Sigmoid colon (tissue), 7 donors: Measurements from ENCODE around the gene NKPD1. TPM values are rescaled to one million over a fixed set of nuclear protein-coding genes. Genes with fewer than 3 reads are reported as not detected.
A peak's percentile ranks its signal among the peaks of the same experiment; 100 is the strongest.

Source experiments
- DNase-seq: peaks from one replicate; pipeline ENCODE4 v3.0.0-alpha.2; 2019
- H3K27ac ChIP-seq, 4 donors: fragments of 200-600 bp; sonication (generic); one replicate each; pipeline ENCODE4 v1.5.1; 2016 to 2019; ENCODE audit warnings: mild to moderate bottlenecking in 1 of 4
- H3K27me3 ChIP-seq, 3 donors: fragments of 200-600 bp; sonication (generic); one replicate each; pipeline ENCODE4 v1.5.1; 2019; ENCODE audit warnings: mild to moderate bottlenecking in 1 of 3
- H3K36me3 ChIP-seq, 4 donors: fragments of 200-600 bp; sonication (generic); one replicate each; pipeline ENCODE4 v1.5.1; 2016 to 2019
- H3K4me1 ChIP-seq, 4 donors: fragments of 200-600 bp; sonication (generic); one replicate each; pipeline ENCODE4 v1.5.1; 2017 to 2019
- H3K4me3 ChIP-seq, 4 donors: fragments of 200-600 bp; sonication (generic); one replicate each; pipeline ENCODE4 v1.5.1; 2017 to 2019; ENCODE audit warnings: mild to moderate bottlenecking in 2 of 4, moderate library complexity in 1 of 4
- H3K9me3 ChIP-seq, 4 donors: fragments of 200-600 bp in 3 of 4; sonication (generic) in 3 of 4; one replicate each; pipeline versions ENCODE4 v1.5.1 to v1.6.1; 2013 to 2019
- CTCF ChIP-seq, 4 experiments: fragments of 450-650 bp in 3 of 4; fragments of 200-600 bp in 1 of 4; IDR thresholded peaks; one replicate each; pipeline ENCODE4 v1.5.1; 2016 to 2019; ENCODE audit warnings: antibody characterized with exemption in 4 of 4, mild to moderate bottlenecking in 3 of 4, moderate library complexity in 2 of 4
- EP300 ChIP-seq, 4 donors: sonication (generic); formaldehyde crosslinking; IDR thresholded peaks; one replicate each; pipeline ENCODE4 v1.6.1; 2017; ENCODE audit warnings: antibody characterized with exemption in 4 of 4
- POLR2A ChIP-seq, 2 donors: fragments of 450-650 bp; IDR thresholded peaks; one replicate each; pipeline ENCODE4 v1.6.1; 2016; ENCODE audit warnings: antibody characterized with exemption in 2 of 2, mild to moderate bottlenecking in 2 of 2, moderate library complexity in 2 of 2
- POLR2AphosphoS5 ChIP-seq, 4 donors: sonication (generic); formaldehyde crosslinking; IDR thresholded peaks; one replicate each; pipeline ENCODE4 v1.6.1; 2017; ENCODE audit warnings: antibody characterized with exemption in 4 of 4
- WGBS, 2 donors: extraction: QIAGEN DNeasy Blood & Tissue Kit; methylation state at CpG; one replicate each; pipeline ENCODE4 v1.1.7; 2013; 5-methylcytosine and 5-hydroxymethylcytosine counted together
- intact Hi-C: fragments of 100-400 bp; cut with DNase I; formaldehyde crosslinking; loops from one replicate; pipeline ENCODE4 v1.15.1; 2023
- polyA plus RNA-seq, 3 donors: library from polyadenylated mRNA; stranded (reverse); fragments of 200-250 nt; gene quantifications; one replicate each; pipeline ENCODE4 v1.2.3, GENCODE V29; 2013
- total RNA-seq, 4 donors: library from RNA; depleted of rRNA; stranded (reverse); fragments of >200 nt; gene quantifications; one replicate each; pipeline ENCODE4 v1.1.0, GENCODE V29; 2016
- donor health status: healthy with polysubstance abuse.
- donor health status: Bipolar disorder and iron deficiency.
- donor health status: healthy.

The NKPD1 gene
- total and polyA plus RNA-seq, 7 donors, result 0.12 to 0.83 TPM; not detected in 5

DNA sequence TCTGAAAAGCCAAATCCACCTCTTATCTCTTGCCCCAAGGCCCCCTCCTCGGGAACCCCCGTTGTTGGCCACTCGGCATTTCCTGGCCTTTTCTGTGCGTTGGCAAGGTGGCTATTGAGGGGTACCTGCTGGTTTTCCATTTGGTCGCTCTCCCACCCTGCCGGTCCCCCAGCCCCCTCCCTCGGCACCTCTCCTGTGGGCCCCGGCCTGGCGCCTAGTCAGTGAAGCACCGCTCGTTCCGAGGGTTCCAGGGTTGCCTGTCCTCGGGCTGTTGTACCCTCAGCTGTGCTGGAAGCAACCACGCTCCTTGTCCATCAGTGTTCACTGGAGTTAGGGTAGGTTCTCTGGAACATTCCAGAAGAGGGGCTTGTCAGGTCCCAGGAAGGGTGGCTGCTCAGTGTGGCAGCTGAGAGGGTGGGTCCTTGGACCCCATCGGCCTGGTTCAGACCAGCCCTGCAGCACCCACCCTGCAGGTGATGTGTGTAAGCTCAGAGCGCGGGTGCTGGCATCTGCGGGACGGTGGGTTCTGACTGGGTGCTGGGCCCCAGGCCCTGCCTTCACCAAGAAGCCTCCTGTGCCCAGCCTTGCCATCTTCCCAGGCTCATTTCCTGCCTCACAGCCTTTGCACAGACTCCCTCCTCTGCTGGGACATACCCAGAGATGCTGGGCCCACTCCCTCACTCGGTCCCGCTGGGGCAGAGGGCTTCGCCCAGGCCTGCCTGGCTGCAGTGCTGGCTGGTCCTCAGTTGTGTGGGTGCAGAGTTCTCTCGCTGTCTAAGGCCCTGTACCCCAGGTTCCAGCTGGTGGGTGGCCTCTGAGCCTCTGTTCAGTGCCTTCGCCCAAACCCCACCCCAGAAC, 21.3 kb downstream of the NKPD1 start:
- H3K36me3 ChIP-seq, result peaks cover 11 to 39% (median 25%) of the 10 kb centered on the region in 4 donors
- intact Hi-C loops, result no loop called here

DNA sequence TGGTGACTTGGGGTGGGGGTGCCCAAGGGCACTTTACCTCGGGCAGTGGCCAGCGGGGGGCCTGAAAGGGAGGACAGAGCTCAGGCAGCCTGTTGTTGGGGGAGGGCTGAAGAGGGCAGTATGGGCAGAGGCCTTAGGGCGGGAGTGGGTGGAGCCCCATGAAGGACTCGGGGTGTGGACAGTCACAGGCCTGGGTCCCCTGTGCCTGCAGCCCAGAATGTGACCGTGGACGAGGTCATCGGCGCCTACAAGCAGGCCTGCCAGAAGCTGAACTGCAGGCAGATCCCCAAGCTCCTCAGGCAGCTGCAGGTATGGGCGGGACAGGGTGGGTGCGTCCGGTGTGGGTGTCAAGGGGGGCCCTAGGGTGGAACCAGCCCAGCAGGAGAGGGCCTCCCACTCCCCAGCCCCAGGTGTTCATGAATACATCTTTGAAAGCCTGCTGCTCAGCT, 22.5 kb downstream of the NKPD1 start:
- no peak overlapping the region for H3K4me3 ChIP-seq
- no peak for DNase-seq
- H3K27ac ChIP-seq, result peak overlapping the region in 1 of 4 donors; percentile 68
- intact Hi-C loops, result no loop called here
- H3K4me1 ChIP-seq, result peaks cover 0 to 22% (median 21%) of the 10 kb centered on the region in 4 donors
- TF ChIP-seq CTCF (IDR thresholded peaks at IDR 0.05), result no peak
- TF ChIP-seq POLR2A (IDR thresholded peaks at IDR 0.05), result no peak
- TF ChIP-seq POLR2AphosphoS5 (IDR thresholded peaks at IDR 0.05), result no peak
- WGBS, 2 donors, result 46 to 72% methylated on average over 11 of the region's 11 CpGs
- no peaks in the 10 kb centered on the region for H3K27me3 ChIP-seq
- no peaks in the 10 kb centered on the region for H3K9me3 ChIP-seq
- H3K36me3 ChIP-seq, result peaks cover 9 to 31% (median 19%) of the 10 kb centered on the region in 4 donors

More for the DNA sequence above, 21.3 kb downstream of the NKPD1 start:
- no peaks in the 10 kb centered on the region for H3K9me3 ChIP-seq
- peaks cover 0 to 22% (median 21%) of the 10 kb centered on the region in 4 donors for H3K4me1 ChIP-seq
- no peak for DNase-seq
- 96 to 97% methylated on average over 24 of the region's 24 CpGs for WGBS, 2 donors
- no peak overlapping the region for H3K4me3 ChIP-seq
- no peak for TF ChIP-seq POLR2A (IDR thresholded peaks at IDR 0.05)
- no peak for TF ChIP-seq POLR2AphosphoS5 (IDR thresholded peaks at IDR 0.05)
- TF ChIP-seq CTCF (IDR thresholded peaks at IDR 0.05), result no peak
- TF ChIP-seq EP300 (IDR thresholded peaks at IDR 0.05), result no peak
- H3K27me3 ChIP-seq, result no peaks in the 10 kb centered on the region
- H3K27ac ChIP-seq, result no peak overlapping the region

DNA sequence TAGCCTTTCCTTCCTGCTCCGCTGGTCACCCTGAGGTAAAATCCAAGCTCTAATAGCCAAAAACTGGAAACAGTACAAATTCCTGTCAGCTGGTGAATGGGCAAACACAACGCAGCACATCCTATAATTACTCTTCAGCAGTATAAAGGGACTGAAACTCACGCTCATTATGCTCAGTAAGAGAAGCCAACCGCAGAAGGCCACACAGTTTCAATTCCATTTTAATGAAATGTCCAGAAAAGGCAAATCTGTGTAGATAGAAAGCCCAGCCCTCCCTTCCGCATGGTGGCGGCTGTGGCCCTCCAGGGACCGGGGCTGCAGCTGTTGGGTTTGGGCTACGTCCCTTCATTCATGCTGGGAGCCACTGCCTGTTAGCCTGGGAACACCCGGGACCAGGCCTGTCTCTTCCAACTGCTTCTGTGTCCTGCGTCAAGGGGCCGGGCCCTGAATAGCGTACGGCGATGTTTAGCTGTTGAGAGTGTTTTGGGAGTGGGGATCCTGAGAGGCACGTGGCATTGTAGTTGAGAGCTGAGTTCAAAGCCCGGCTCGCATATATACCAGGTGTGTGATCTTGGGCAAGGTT, 23.5 kb downstream of the NKPD1 start:
- Histone ChIP-seq H3K36me3 (peaks cover 5 to 21% (median 11%) of the 10 kb centered on the region in 4 donors), H3K27me3 (no peaks in the 10 kb centered on the region), H3K4me1 (peaks cover 0 to 22% (median 21%) of the 10 kb centered on the region in 4 donors), H3K27ac (peak overlapping the region; percentile 12 to 68 (median 66)), H3K9me3 (no peaks in the 10 kb centered on the region), H3K4me3 (peak overlapping the region in 1 of 4 donors; percentile 14)
- TF ChIP-seq POLR2A (IDR thresholded peaks at IDR 0.05), result no peak
- no peak for TF ChIP-seq CTCF (IDR thresholded peaks at IDR 0.05)
- peak in 2 of 4 donors; percentile 54 to 56 for TF ChIP-seq POLR2AphosphoS5 (IDR thresholded peaks at IDR 0.05)
- TF ChIP-seq EP300 (IDR thresholded peaks at IDR 0.05), result no peak
- no peak for DNase-seq
- WGBS, 2 donors, result 80 to 90% methylated on average over 17 of the region's 17 CpGs
- intact Hi-C loops, result no loop called here

DNA sequence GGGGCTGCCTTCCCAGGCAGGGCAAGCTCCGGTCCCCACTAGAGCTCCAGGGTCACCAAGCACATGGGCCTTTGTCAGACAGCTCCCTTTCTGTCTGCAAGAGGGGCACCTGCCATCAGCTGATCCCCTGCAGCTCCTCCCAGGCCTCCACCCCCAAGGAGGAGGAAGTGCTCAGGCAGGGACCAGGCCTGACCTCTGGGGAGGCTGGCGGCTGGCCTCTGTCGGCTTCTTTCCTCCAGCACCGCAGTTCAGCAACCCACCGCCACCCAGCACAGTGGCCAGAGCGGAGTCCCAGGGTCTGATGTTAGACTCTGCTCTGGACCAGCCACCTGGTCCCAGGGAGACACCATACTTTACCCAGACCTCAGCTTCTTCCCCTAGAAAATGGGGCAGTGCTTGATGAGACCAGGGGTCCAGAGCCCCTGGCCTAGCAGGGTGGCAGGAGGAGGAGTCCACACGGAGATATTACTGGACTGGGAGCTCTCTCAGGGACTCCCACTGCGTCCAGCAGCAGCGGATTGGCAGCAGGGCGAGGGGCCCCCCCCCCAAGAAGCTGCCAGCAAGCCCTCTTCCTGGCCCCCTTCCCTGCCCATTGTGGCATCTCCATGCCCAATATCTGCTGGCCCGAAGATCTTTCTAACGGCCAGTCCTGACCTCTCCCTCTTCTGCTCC, 24.1 kb downstream of the NKPD1 start:
- H3K4me1 ChIP-seq, result peaks cover 0 to 22% (median 21%) of the 10 kb centered on the region in 4 donors
- H3K36me3 ChIP-seq, result peaks cover 0 to 15% (median 6%) of the 10 kb centered on the region in 4 donors
- 84 to 92% methylated on average over 12 of the region's 12 CpGs for WGBS, 2 donors
- H3K9me3 ChIP-seq, result no peaks in the 10 kb centered on the region
- DNase-seq, result no peak
- no peaks in the 10 kb centered on the region for H3K27me3 ChIP-seq
- TF ChIP-seq EP300 (IDR thresholded peaks at IDR 0.05), result no peak
- no peak for TF ChIP-seq CTCF (IDR thresholded peaks at IDR 0.05)
- TF ChIP-seq POLR2A (IDR thresholded peaks at IDR 0.05), result no peak
- TF ChIP-seq POLR2AphosphoS5 (IDR thresholded peaks at IDR 0.05), result no peak
- H3K27ac ChIP-seq, result peak overlapping the region in 3 of 4 donors; percentile 66 to 68 (median 67)
- H3K4me3 ChIP-seq, result no peak overlapping the region
- intact Hi-C loops, result no loop called here
